Embryonic facial prominence (tissue), 1 donor: ENCODE measurements around the gene PHLDB1.
"Not testable (repeated sequence)": the region's sequence is repeated elsewhere in the genome, so short reads cannot be mapped to it uniquely, and the experiment has no call there.

ENCODE experiments used
- DNase-seq: peaks from one replicate; pipeline ENCODE4 v3.0.0-alpha.2; 2016; ENCODE audit errors: extremely low spot score

PHLDB1 gene

DNA sequence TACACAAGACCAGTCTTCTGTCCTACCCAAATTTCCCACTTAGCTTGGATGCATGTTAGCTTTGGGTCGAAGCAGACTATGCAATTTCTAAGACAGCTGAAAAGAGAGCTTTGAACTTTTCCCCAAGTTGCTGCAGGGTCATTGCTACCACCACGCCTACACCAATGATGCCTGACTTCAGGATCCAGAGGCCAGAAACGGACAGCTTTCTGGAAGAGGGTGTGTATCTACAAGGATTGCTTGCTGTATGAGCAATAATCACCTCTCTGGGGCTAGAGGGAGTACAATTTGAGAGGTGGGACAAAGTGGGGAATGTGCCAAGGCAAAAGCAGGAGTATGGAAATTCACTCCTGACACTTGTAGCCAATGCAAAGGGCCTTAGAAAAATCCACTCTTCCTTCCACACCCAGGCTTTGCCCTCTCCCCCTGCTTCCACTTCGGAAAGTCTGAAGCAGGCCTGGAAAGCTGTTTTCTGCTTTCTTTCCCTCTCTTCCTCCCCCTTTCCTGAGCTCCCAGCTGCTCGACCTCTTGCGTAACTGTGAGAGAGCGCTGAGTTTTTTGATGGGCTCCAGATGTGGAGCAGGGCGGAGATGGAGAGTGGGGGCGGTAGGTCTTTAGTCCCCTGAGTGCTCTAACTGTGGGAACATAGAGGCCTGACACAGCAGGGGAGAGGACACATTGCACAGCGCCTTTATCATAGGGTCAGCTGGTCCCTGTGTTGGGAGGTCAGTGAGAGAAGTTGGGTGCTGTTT, 2.1 kb upstream of the PHLDB1 start:
- peak; percentile 75 for DNase-seq

DNA sequence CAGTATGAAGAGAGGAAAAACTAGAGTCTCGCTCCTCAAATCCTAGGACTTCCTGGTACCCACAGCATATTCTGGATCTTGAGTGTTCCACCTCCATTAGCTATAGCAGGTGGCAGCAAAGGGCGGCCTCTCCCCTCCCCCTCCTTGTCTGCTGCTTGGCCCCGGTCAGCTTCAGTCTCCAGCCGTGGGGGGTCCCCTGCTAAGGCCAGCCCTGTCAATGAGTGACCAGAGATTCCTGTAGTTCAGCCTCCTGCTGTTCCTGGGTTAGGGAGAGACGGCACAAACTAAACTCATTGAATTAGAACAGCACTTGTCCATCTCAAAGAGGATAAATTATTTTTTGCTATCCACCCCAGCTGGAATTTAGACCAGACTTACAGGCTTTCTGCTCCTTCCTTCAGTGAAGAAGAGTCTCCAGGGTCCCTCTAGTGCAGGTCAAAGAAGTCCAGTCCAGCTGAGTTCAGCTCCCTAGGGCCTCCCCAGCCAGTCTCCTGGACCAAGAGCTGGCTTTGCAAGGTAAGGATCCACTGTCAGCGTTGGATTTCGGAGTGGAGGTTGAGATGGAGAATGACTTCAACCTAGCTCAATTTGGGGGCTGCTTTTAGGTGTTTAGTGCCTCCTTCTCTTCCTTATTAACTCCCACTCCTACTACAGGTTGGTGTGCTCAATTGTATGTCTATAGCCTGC, 1.1 kb upstream of the PHLDB1 start:
- DNase-seq = no peak

DNA sequence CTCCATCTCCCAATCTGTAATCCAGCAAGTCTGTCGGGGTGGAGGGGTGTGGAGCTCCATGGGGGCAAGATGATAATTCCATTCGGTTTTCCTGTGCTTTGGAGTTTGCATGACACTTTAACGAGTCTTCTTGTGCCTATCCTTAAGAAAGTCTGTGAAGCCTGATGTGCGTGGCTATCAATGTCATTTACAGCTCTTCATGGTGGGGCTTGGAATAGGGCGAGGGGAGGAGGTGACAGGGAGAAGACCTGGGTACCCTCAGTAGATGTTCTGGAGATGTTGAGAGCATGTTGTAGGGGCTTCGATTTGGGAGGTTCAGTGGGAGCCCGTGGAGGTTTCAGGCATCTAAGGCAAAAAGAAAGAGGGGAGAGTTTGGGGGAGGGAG, 579 bp upstream of the PHLDB1 start:
- DNase-seq = no peak

DNA sequence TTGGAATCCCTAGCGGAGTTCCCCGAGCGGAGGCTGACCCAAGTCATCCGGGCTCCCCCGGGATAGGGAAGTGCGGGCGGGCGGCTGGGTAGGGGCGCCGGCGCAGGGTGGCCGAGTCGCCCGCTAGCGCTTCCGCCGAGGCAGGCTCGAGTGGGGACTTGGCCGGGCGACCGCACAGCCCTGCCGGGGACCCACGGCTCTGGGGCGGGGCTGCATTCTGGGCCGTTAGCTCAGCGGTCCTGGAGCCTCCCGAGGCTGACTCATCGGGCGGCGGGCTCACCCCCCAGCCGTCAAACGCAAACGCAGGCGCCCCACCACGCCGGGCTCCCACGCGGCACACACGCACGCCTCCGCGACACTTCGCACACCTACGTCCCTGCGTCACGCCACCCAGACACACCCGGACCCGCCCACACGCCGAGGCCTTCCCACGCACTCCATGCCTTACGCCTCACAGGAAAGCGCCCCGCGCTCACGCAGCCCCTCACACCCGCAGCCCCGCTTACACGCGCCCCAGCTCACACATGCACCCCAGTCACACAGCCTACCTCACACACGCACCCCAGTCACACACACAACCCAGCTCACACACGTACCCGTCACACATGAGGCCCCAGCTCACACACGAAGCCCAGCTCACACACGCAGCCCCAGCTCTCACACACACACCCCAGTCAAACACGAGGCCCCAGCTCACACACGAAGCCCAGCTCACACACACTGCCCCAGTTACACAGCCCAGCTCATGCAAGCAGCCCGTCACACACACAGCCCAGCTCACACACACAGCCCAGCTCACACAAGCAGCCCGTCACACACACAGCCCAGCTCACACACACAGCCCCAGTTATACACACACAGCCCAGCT, 1.2 kb downstream of the PHLDB1 start:
- no peak for DNase-seq

DNA sequence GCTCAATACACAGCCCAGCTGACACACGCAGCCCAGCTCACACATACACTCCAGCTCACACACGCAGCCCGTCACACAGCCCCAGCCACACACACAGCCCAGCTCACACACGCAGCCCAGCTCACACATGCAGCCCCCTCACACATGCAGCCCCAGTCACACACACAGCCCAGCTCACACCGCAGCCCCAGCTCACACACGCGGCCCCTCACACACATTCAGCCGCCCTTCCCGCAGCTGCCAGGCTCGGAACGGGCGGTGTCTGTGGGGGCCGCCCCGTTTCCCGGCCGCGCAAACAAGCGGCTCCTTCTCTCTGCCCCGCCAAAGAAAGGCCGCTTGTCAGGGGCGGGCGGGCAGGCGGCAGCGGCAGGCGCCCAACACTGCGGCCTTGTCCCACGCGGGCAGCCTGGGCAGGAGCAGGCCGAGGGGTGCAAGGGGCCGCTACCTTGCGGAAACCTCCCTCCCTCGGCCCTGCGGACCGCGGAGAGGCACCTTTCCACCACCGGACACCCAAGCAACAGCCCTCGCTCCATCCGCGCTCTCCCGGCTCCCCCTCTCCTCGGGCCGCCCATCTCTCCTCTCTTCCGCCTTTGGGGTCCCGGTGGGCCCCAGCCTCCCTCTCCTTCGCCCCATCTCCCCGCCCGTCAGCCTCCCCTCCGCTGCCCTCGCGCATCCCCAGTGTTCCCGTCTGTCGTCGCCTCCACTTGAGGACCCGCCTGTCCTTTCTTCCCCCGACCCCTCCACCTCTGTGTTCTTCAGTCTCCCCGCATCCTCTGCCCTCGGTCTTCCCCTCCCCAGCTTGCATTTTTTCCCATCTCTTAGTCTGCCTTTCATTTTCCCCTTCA, 2.2 kb downstream of the PHLDB1 start:
- no peak for DNase-seq

DNA sequence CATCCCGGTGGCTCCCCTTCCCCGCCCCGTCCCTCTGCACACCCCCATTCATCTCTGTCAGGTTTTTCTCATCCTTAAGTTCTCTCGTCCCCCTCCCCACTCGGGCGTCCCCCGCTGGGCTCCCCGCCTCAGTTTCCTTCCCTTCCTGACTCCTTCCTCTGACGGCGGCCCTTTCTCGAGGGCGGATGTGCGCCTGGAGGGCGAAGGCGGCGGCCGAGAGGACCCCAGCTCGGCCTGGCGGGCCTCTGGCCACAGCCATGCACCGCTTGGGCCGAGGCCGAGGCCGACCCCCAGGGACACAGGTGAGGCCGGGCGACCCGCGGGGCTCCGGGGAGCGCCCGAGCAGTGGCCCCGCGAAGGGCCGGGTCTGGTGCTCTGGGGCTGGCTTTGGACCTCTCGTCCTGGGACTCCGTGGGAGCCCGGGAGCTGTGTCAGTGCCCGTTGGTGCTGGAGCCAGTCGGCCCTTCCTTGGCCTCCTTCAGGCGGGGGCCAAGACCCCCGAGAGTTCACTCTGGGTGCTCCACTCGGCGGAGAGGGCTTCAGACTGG, 2.9 kb downstream of the PHLDB1 start:
- no peak for DNase-seq

DNA sequence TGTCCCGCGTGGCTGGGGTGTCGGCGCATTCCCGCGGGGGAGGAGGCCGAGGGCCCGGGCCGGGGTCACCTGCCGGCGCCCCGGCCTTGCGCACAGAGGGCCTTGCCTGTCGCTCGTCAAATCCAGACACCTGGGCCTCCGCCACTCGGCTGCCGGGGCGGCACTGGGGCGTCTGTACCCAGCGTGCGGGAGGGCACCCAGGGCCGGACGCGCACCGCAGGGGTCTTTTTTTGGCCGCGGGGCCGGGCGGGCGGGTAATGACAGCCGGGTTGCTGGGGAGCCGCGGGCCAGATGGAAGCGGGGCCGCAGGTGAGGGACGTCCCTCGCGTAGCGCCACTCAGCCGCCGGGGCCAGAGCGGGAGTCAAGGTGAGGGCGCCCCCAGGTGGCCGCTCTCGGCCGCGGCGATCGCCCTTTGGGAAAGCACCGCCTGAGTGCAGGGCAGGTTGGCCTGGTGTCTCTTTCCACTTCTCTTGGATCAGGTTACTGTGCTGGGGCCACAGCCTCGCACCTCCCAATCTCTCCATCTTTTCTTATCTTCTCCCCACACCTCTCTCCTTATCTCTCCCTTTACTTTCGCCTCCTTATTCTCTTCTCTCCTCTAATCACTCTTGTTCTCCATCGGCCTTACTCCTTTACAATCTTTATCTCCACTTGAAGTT, 3.5 kb downstream of the PHLDB1 start:
- no peak for DNase-seq

DNA sequence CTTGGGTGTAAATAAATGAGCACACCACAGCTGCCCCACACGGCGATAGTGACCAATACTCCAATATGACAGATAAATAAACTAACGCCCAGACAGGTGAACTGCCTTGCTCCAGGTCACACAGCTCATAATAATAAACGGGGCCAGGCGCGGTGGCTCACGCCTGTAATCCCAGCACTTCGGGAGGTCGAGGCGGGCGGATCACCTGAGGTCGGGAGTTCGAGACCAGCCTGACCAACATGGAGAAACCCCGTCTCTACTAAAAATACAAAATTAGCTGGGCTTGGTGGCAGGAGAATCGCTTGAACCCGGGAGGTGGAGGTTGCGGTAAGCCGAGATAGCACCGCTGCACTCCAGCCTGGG, 4.0 kb downstream of the PHLDB1 start:
- DNase-seq = not testable (repeated sequence)

DNA sequence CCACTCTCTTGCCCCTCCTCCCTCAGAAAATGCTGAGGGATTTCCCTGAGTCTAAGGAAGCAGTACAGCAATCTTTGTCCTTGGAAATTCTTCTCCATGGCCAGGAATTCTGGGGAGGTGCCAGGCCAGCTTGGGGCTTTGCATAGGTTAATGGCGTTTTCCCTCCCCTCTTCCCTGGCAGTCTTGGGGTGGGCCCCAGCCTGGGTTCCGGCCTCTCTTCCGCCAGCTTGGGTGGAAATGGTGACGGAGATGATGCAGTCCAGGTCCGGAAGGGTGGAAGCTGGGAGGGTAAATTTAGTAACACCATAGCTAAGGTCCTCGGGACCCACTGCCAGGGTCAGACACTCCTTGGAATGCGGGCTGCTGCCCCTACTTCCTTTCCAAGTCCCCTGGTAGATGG, 5.0 kb downstream of the PHLDB1 start:
- no peak for DNase-seq

DNA sequence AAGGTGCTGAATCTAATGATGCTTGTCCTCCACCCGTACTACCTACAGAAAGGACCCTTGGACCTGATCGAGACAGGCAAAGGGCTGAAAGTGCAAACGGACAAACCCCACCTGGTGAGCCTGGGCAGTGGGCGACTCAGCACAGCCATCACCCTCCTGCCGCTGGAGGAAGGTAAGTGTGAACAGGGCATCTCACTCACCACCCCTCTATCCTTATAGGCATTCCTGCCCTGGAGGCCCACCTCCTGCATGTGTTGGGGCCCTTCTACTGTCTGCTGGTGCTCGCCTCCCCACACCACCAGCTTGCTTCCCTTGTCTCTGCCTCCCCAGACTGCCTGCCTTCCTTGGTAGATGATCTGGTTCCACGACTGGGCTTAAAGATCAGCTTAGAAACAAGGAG, 7.1 kb downstream of the PHLDB1 start:
- no peak for DNase-seq

DNA sequence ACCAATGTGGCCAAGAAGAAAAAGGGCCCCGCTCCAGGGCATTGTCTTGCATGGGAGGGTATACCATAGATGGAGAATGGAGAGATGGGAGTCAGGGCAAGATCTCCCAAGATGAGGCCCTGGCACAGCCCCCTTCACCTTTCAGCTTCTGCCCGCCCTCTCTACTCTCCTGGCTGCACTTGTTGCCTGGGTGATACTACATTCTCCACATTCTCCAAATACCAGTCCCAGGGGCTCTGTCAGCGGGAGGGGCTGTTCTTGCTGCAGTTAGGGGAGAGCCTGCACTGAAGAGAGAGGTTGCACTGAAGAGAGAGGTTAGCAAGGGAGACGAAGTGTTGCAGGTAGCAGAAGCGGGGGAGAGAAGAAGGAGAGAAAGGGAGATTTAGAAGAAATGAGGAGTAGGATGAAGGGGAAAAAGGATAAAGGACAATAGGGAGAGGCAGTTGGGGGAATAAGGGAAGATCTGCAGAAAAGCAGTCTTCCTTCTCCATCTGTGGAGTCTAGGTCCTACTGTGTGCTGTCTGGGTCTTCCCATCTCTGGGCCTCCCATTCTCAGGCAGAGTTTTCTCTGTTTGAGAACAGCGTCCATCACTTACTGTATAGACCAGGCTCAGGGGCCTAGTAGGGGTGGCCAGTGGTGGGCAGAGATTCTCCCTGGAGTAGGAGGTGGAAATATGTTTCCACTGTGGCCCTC, 8.0 kb downstream of the PHLDB1 start:
- DNase-seq = no peak

DNA sequence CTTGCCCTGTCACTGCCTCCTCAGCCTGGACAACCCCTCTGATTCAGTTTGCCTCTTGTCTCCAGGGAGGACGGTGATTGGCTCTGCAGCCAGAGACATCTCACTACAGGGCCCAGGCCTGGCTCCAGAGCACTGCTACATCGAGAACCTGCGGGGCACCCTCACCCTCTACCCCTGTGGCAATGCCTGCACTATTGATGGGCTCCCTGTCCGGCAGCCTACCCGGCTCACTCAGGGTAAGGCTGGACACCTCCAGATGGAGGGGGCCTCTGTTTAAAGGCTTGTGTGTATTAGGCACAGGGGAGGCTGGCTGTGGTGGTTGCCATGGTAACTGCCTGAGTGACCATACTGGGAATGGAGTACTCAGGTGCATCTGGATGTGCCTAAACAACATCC, 8.6 kb downstream of the PHLDB1 start:
- no peak for DNase-seq

DNA sequence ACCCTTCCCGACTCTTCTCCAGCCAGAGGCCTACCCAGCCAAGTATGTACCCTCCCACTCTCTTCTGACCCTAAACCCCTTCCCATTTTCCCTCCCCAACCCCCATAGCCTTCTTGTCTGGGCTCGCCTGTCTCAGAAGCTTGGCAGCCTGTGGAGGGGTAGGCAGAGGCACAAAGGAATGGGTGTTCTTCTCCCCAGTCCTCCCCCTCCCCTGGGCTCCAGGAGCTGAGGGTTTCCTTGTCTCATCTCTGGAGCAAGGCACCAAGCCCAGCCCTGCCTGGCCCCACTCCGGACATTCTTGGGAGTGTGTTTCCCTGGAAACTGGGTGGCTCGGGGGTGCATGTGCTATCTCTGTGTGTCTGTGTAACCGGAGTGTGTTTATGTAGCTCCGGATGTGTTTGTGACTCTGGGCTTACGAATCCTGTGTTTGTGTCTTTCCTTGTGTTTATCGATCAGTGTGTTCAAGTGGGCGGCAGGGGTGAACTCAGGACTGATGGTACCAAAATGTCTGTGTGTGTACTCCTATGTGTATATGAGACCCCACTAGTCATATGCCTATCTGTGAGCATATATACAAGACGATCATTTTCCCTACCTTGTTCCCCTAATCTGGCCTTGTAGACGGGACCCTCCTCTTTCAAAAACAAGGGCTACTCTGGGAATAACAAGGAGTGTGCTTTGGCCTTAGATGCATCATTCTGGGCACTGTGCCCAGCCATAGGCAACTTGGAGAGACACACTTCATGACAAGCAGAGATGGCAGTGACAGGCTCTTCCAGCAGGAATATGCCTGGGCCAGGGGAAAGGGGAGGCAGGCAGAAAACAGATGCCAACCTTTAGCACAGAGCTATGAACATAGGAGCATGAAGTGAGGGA, 10.9 kb downstream of the PHLDB1 start:
- no peak for DNase-seq

DNA sequence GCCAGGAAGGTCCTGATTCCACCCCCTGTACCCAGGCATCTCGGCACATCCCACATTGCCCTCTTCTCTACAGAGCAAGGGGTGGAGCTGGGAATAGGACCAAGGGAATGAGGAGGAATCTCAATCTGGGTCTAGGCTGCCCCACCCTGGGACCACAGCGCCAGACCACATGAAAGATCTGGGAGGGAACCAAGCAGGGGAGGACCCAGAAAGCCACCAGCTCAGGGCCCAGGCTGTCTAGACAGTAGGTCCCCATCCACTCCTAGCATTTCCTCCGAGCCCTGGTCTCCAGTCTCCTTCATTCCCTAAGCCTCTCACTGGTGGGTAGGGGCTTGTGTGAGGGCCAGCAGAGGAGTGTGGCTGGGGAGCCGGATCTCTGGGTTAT, 11.6 kb downstream of the PHLDB1 start:
- no peak for DNase-seq

DNA sequence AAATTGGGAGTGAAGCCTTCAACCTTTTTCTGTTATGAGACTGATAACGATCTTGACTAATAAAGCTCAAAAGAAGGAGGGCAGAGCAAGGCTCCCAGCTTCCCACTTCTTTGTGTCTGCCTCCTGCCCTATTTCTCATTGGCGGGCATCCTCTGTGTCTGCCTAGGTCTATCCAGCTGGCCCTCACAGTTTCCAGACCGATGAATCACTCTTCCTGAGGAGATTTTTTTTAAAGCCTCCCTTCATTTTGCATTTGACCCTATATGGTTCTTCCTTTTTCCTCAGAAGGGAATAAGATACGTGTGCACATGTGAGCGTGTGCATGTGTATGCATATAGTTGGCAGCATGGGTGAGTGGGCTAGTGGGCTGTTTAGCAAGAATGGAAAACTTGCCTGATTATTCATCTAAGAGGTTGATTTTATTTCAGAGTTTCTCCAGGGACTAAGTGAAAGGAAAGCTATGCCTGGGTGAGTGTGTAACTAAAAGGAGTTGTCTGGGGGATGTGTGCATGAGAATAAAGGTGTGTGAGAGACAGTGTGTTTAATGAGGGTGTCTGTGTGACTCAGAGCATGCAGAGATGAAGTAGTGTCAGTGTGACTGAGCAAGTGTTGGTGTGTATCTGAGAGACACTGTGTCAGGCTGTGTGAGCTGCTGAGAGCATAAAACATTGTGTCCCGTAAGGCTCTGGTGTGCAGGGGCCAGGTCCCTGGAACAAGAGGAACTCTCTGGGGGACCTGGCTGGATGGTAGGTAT, 12.2 kb downstream of the PHLDB1 start:
- no peak for DNase-seq

DNA sequence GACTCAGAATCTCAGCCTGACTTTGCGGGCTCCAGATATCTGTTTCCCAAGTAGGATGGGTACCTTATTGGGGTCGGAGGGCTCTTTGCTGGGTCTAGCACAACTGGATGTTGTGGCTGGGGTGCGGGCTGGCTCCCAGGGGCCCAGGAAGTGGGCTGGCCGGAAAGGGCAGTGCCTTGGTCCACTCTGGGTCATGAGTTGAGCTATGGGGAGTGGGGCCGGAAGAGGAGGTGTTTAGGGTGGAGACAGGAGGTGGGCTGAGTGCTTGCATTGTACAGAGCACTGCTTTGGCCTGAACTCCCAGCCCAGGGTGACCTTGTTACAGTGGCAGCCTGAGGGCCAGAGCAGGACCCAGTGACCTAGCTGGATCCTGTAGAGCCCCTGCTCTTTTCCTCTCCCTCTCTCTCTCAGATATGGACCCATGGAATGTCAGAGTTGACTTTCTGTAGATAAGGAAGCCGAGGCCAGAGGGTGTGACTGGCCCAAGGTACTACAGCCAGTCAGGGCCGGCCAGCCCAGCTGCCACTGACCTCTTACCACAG, 13.2 kb downstream of the PHLDB1 start:
- no peak for DNase-seq

DNA sequence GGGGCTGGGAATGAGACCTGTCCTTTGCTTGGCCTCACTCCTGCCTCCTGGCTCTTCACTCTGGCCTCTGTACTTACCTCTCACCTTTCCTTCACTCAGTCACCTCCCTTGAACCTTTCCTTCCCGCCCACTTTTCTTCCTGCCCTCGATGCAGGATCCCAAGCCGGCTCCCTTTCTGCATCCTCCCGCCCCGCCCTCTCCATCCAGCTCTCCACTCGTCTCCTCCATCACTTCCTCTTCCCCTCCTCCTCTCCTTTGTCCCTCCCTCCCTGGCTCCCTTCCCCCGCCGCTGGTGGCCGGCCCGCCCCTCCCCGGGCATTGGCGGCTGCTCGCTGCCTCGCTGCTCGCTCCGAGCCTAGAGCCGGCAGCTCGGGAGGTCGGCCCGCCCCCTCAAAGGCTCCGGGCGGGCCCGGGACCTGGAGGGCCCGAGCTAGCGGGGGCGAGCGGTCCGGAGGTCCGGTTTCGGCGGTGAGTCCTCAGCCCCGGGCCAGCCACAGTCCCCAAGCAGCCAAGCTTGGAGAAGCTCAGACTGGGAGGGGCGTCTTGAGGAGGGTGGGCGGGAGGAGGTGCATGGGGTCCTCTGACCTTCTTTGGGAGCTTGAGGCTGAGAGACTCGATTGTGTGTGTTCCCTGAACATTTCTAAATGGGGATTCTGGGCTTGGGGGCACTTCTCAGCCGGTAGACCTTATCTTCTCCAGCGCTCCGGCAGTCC, 13.8 kb downstream of the PHLDB1 start:
- peak; percentile 69 for DNase-seq
